Activated gamma-delta T cell (primary cell): ENCODE measurements around the gene MARCHF3.
"Not testable (repeated sequence)": the region's sequence is repeated elsewhere in the genome, so short reads cannot be mapped to it uniquely, and the experiment has no call there.

Experiments used
- DNase-seq: peaks from one replicate; lab custom pipeline; 2025; lab: John Stamatoyannopoulos, UW

The MARCHF3 gene

DNA sequence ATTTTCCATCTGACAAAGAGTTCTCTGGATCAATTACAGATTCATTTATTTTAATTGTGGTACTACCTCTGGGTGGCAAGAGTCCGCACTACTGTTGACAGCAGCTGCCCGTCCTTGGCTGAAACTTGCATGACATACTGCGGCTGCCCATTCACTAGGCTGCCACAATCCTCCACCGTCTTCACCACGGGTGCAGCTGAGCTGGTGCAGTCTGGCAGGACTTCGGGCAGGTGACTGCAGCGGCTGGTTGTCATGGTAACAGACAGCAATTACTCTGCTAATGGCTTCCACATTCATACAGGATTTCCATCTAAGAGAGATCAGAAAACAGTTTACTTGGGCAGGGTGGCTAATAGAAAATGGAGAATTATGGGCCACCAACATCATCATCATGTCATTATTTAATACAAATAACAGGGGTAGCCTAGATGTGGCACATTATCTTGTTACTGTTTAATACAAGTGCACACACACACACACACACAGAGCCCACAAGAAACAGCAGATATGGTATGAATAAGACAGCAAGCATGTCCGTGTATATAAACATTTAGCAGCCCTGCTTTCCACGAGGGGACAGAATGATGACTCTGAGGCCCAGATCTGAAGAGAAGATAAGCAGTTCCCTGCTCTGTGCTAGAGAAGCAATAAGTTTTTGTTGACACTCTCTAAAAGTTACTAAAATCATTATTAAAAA, 112.3 kb downstream of the MARCHF3 start:
- no peak for DNase-seq

DNA sequence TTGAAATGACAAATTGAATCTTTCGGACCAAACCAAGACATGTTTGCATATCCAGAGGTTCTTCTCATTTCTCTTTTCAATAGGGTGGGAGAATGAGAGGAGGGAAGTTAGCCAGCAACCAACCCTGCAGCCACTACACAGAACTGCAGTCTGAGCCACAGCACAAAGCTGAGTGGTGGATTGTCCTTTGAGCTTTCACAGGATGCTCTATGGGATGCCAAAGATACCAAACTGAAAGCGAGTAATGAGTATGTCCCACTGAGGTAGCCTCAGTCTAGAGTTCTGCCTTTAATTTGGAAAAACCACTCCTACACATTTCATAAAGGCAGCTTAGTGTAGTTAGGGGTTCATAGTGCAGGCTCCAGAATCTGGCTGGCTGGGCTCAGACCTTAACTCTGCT, 114.9 kb downstream of the MARCHF3 start:
- DNase-seq, result no peak

DNA sequence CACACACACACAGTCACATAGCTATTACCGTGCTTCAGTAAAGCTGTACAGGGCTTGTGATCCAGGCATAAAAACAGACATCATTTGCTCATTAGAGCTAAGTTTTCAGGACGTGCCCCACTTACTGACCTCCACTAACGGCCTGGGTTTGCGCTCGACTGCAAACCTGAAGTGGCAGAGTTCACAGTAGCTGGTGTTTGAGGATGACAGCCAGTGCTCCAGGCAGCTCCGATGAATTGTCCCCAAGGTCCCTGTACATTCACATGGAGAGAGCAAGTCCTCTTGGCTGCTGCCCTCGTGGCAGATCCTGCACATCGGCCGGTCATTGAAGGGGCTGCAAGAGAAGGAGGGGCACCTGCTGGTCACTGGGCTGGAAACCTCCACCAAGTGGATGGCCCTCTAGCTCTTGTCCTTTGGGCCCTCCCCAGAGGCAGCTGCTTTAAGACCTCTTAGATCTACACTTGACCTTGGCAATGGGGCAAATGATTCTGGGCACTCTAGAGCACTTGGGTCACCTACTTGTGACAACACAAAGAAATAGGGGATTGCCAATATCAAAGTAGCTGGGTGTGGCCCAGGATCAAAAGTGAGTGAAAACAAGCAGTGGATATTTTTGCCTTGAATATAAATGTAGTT, 115.4 kb downstream of the MARCHF3 start:
- no peak for DNase-seq

DNA sequence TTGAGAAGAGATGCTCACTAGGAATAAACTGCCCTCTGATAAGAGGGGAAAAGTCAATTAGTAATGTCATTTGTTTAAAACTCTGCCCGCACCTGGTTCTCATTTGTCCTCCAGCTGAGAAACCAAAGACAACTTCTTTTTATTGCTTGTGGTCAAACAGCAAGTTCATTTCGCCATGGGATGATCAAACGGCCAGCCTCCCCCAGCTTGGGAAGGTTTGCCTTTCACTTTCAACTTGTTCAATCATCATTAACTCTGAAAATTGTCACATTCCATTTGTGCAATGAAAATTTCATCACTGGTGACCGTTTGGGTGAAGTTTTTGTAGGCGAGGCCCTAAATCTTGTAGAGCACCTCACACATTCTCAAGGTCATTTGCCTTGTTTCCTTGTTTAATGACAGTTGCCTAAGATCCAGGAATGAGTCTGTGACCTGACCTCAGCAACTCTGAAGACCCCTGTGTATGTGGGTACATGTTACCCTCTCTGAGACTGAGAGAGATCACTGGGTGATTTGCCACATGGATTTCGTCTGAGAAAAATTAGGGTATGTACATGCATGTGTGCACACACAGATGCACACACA, 117.7 kb downstream of the MARCHF3 start:
- DNase-seq, result no peak

DNA sequence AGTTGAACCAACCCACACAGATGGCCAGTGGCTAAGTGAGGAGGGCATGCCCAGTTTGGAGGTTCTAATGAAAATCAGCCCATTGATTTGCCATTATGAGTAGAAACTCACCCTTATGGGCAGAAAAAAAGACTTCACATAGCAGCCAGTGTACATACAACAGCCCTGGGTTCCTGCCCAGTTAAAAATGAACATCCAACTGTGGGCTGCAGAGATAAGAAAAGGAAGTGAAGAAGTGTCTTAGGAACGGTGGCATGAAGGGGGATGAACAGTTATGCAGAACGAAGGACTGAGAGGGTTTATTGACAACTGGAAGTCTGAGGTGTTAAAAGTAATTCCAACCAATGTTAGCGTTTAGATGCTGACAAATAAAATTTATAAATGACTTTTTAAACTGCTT, 118.4 kb downstream of the MARCHF3 start:
- DNase-seq, result no peak

DNA sequence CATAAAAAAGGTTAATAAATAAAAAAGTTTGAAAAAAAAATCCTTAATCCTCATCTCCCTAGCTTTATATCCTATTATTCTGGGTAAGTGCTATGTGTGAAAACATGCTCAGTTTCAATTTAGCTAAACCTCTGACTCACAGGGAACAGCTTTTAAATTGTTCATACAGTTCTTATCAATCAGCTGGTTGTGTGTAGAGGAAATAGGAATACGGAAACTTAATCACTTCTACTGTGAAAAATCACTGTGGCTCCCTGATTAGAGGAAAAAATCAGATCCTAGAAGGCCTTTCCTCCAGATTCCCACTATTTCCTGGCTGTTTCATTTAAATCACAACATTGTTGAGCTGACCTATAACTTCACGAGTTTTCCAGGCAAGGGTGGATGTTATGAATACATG, 120.5 kb downstream of the MARCHF3 start:
- no peak for DNase-seq

DNA sequence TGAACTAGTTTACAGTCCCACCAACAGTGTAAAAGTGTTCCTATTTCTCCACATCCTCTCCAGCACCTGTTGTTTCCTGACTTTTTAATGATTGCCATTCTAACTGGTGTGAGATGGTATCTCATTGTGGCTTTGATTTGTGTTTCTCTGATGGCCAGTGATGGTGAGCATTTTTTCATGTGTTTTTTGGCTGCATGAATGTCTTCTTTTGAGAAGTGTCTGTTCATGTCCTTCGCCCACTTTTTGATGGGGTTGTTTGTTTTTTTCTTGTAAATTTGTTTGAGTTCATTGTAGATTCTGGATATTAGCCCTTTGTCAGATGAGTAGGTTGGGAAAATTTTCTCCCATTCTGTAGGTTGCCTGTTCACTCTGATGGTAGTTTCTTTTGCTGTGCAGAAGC, 126.0 kb downstream of the MARCHF3 start:
- DNase-seq, result not testable (repeated sequence)

DNA sequence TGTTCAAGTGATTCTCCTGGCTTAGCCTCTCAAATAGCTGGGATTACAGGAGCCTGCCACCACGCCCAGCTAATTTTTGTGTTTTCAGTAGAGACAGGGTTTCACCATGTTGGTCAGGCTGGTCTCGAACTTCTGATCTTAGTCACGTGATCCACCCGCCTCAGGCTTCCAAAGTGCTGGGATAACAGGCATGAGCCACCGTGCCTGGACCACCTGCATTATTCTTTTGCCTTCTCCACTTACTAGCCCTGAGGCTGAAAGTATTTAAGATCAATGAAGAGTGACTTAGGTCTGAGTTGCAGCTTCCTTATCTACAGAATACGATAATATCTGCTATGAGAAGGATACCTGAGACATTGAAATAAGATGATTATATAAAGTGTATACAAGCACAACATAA, 129.6 kb downstream of the MARCHF3 start:
- DNase-seq, result no peak

DNA sequence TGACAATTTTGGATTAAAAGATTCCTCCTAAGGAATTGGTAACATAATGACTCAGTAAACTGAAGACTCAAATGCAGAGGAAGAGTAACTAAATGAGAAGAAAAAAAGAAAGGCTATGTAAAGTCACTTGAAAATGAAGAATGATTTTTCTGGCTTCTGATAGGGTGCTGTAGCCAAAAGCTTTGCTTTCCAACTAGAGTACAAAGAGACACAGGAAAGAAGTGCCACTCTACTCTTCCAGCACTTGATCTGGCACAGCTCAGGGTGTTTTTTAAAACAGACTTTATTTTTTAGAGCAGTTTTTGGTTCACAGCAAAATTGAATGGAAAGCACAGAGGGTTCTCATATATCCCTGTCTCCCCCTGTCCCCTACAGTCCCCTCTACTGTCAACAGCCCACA, 130.9 kb downstream of the MARCHF3 start:
- DNase-seq, result no peak

DNA sequence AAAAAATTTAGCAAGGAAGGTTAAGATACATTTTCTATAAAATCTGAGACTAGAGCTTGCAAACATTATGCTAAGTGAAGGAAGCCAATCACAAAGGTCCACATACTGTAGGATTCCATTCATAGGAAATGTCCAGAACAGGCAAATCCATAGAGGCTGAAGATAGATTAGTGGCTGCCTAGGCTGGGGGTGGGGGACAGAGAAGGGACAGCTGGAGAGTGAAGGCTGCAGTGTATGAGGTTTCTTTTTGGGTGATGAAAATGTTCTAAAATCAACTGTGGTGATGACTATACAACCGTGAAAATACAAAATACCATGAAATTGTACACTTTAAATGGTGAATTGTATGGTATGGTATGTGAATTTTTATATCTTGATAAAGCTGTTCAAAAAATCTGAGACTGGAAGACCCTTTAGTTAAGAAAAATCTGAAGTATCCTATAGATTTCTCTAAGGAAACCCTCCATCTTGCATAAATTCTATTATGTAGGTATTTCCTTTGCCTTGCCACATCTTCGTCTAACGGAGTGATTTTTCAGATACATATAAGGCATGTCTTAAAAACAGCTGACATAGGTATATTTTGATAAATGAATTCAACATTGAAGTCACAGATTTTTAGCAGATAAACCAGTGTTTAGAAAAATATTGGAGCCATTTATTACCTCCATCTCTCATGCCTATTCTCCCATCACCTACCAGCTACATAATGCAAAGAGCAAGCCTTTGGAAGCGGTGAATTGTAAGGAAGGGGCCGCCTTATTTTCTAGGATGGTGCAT, 132.3 kb downstream of the MARCHF3 start:
- DNase-seq, result no peak

DNA sequence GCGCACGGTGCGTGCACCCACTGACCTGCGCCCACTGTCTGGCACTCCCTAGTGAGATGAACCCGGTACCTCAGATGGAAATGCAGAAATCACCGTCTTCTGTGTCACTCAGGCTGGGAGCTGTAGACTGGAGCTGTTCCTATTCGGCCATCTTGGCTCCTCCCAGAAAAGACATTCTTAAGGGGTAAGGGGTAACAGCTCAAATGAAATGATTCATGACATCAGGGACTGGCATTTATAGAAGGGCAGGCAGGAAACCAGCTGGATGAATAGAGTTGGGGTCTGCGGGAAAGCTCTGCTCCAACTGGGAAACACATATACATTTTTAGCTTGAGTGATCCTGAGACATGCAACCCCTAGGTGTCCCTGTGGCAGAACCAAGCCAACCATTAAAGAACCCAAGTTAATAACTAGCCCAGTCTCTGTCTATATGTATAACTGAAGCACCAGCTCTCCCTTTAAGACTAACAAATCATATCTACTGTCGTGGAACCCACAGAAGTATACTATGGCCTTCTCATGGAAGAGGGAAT, 134.1 kb downstream of the MARCHF3 start:
- DNase-seq, result no peak

DNA sequence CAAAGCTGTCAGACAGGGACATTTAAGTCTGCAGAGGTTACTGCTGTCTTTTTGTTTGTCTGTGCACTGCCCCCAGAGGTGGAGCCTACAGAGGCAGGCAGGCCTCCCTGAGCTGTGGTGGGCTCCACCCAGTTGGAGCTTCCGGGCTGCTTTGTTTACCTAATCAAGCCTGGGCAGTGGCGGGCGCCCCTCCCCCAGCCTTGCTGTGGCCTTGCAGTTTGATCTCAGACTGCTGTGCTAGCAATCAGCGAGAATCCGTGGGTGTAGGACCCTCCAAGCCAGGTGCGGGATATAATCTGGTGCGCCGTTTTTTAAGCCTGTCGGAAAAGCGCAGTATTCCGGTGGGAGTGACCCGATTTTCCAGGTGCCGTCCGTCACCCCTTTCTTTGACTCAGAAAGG, 134.6 kb downstream of the MARCHF3 start:
- not testable (repeated sequence) for DNase-seq

DNA sequence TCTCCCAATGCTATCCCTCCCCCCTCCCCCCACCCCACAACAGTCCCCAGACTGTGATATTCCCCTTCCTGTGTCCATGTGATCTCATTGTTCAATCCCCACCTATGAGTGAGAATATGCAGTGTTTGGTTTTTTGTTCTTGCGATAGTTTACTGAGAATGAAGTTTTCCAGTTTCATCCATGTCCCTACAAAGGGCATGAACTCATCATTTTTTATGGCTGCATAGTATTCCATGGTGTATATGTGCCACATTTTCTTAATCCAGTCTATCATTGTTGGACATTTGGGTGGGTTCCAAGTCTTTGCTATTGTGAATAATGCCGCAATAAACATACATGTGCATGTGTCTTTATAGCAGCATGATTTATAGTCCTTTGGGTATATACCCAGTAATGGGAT, 139.9 kb downstream of the MARCHF3 start:
- DNase-seq, result not testable (repeated sequence)

DNA sequence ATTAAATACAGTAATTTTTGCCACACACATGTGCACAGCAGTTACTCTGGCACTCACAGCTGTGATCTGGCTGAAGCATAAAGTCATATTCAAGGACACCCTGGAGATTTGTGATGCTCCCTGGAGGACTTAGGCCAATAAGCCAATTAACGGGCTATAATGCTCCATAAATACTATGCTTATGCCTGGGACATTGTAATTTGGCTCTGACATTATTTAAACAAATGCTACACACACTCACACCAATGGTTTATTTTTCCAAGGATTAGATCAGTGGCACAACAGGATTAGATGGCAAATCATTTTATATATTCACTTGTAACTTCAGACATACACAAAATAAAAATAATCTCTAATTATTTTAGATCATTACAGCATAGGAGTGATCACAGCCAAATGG, 142.2 kb downstream of the MARCHF3 start:
- no peak for DNase-seq

DNA sequence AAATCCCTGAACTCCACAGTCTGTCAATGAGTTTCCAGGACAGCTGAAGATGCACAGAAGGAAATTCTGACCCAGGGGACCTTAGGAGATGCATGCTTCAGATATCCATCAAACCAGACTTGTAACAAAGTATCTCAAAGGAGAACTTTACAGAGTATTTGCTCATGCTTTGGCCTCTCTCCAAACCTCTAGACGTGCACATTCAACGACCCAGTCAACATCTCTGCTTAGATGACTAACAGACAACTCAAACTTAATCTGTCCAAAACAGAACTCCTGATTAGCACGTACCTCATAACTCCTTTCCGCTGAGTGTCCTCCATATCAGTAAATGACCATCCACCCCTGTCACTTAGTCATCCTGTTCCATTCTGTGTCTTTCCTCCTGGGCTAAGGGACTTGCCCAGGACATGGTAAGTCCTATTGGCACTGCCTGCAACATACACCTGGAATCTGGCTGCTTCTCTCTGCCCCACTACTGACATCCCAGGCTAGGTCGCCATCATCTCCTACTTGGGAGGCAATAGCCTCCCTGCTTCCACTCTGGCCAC, 146.0 kb downstream of the MARCHF3 start:
- DNase-seq, result no peak

DNA sequence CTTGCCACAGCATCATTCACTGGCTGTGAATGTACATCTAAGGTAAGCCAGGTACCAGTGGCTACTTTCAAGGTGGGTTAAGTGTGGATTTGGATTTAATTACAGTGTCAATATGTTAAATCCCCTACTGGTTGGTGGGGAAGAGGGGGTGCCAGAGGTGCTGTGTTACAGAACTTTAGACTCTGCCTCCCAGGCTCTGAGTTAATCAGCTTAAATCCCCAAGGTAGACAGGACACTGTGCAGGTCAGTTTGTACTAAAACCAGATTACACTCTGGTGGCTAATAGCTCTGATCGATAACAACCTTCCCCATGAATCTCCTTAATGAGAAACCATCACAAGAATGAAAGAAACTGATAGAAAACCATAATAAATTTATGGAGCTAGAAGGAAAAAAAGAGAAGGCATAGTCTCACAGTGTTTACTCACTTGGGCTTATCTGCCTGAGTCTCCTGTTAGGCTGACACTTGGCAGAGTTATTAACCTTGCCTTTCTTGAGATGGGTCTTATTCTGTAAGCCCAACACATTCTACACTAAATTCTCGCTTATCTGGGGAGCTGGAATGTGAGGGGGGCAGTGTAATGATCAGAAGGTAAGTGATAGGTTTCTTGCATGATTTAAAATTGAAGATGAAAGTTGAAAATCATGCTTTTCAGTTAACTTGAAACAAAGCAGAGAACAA, 146.7 kb downstream of the MARCHF3 start:
- no peak for DNase-seq

DNA sequence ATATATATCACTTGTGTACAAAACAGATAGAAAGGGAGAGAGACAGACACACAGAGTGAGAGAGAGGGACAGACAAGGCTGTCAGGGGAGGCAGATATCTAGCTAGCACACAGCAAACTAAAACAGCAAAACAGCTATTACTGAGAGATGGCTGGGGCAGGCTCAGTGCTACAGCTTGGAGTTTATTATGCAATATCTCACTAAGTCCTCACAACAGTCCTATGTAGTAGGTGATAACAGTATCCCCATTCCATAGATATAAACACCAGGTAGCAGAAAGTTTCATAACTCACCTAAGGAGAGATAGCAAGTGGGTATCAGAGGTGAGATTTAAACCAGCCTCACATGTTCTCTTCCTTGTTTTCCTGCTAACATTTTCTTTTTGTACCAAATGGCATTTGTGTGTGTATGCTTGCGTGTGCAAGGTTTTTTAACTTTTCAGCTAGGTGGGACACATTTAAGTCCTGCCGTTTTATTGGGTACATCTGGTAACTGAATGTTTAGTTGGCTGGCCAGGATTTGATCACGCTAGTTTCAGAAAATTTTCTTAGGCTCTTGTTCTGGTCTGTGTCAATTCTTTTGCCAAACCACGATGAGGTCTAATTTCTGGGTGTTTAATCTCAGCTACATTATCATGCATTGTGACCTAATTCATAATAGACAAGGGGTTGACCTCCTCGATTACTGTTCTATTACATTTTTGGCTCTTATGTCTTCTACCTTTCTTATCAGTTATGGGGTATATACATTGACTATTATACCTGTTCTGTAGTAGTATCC, 148.3 kb downstream of the MARCHF3 start:
- DNase-seq, result no peak

DNA sequence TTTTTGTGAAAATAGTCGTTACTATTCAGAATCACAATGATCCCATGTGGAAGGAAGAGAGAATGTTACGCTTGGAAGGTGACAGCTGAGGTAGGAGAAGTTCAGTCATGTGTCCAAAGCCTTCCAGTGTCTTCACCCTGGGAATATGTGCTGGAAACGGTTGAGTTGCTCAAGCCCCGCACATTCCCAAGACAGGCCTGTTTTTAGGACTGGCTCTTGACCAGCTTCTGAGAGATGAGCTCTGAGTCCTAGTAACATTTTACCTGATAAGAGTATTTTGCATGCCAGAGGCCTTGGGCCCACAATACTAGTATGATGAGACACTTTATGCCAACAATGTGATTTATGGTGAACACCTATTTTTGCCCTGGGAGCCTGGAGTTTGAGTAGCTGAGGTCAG, 151.7 kb downstream of the MARCHF3 start:
- DNase-seq, result no peak

DNA sequence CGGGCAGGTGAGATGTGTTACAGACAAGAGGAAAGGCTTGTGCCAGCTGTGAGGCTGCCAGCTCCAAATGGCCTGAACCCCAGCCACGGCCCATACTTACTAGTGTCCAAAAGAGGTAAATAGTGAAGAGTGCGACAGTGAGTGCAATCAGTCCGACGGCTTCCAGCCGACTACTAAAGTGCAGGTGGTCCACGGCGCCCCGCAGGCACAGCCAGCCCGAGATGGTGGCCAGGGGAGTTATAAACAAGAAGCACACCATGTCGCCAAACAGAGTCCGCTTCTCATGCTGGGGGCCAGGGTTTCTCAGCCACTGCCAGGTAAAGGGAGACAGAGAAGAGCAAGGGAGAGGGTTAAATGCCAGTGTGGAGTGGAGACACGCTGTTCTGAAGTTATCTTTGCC, 152.3 kb downstream of the MARCHF3 start:
- no peak for DNase-seq

DNA sequence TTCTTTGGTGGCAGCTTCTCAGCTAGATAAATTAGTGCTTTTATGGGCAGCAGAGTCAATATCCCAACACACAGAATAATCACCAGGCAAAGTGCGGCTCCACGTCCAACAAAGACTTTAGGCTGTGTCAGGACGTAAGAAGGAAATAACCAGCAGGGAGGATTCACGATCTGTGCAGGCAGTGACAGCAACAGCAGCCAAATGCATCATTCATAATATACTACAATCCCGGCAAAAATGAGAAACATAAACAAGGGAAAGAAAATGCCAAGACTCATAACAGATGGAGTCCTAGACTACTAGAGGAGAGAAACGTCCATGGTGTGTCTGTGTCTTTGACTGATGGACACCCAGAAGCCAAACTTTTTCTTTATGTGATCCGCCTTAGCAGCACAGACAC, 152.8 kb downstream of the MARCHF3 start:
- no peak for DNase-seq

DNA sequence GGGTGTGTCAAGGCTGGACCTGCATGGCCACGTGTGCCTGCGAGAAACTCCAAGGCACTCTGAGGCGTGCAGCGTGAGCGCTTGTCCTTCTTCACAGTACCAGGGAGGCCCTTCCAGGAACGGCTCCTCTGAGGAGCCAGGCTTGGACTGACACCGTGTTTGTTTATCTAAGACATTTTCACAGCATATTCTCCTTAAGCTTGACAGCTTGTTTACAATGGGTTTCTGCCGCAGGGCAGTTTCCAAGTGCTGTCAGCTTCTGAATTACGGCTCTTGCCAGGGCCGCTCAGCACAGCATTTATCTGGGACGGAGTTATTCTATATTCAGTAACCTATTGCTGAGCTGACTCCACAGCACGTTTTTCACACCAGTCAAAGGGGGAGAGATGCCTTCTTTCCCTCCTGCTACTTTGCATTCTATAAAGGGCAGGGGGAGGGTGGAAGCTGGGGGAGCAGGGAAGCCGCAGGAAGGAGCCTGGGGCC, 155.0 kb downstream of the MARCHF3 start:
- no peak for DNase-seq
